Measurements from ENCODE around the gene PDC. TPM values are rescaled to one million over a fixed set of nuclear protein-coding genes. Genes with fewer than 3 reads are reported as not detected.

Gene PDC
- total RNA-seq, 1 experiment from 2014 or later: not detected

DNA sequence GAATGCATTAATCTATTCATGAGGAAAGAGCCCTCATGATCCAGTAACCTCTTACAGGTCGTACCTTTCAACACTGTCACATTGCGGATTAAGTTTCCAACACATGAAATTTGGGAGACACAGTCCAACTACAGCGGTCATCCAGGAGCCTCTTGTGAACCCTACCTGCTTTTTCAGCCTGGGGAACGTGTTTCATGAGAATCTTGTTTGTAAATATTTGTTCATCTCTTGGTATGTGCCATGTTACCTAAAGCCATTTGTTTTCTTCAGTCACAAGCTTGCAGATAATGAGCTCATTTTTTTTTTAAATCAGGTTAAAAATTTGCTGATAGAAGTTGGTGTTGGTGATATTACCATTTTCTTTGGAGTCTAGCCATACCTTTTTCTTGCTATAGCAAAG is 37.2 kb upstream of the PDC start:
- no peaks in the 10 kb centered on the region for H3K9me3 ChIP-seq (ENCODE audit: insufficient read depth, low read depth)
- H3K4me2 ChIP-seq: no peak overlapping the region
- no peaks in the 10 kb centered on the region for H3K27me3 ChIP-seq (ENCODE audit: insufficient read depth, low read depth)
- H3K79me2 ChIP-seq (ENCODE audit: low read depth): no peaks in the 10 kb centered on the region
- no peaks in the 10 kb centered on the region for H3K9me2 ChIP-seq (ENCODE audit: insufficient read depth)
- H3K4me1 ChIP-seq (replicated peaks; ENCODE audit: insufficient read depth): peaks cover 12% of the 10 kb centered on the region
- no peaks in the 10 kb centered on the region for H3K36me3 ChIP-seq (ENCODE audit: low read depth)
- ChIA-PET CTCF (interaction anchor here (0.6 kb wide), 1 partner anchor 382 kb away, joined by 9 read pairs; no protein-coding TSS in a partner anchor), POLR2A (ENCODE audit: unreplicated experiment) (interaction anchor here (0.6 kb wide), 1 partner anchor 15 kb away, joined by 4 read pairs; no protein-coding TSS in a partner anchor)
- BruUV-seq (replicated peaks): no TSS peak
- no peaks in the 10 kb centered on the region for H4K20me1 ChIP-seq (ENCODE audit: insufficient read depth)
- H2AFZ ChIP-seq: no peak overlapping the region
- no peaks in the 10 kb centered on the region; the same call in 1 of the 2 replicates for H3F3A ChIP-seq (ENCODE audit: insufficient read depth, low read depth)
- H3K4me3 ChIP-seq: no peak overlapping the region
- TF ChIP-seq EZH2 (IDR thresholded peaks at IDR 0.05; ENCODE audit: low read depth): no peak
- TF ChIP-seq CTCF (conservative IDR thresholded peaks at IDR 0.05): no peak
- intact Hi-C loops (cut with micrococcal nuclease; ENCODE audit: unreplicated experiment): no loop called here
- no peak overlapping the region for H3K27ac ChIP-seq
- no peak for DNase-seq

DNA sequence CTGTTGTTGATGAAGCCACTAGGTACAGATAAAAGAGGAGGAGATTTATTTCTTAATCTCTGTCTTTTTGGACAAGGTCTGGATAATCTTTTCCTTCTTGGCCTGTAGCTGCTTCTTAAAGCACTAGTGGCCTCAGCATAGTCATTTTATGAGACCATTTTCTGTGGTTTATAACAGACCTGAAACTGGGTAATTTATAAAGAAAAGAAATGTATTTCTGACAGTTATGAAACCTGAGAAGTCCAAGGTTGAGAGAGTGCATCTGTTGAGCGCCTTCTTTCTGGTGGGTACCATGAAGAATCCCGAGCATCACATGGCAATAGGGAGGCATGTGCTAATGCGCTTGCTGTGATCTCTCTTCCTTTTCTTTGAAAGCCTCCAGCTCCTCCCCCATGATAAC is 36.7 kb upstream of the PDC start:
- H3K4me1 ChIP-seq (replicated peaks; ENCODE audit: insufficient read depth): peaks cover 15% of the 10 kb centered on the region

GRCh38 chr1:186496171-186496851 is 35.4 kb upstream of the PDC start:
- no peak overlapping the region for H3K27ac ChIP-seq

More for the DNA sequence above, 36.7 kb upstream of the PDC start:
- H3F3A ChIP-seq (ENCODE audit: insufficient read depth, low read depth): no peaks in the 10 kb centered on the region; the same call in 1 of the 2 replicates
- POLR2A ChIA-PET (ENCODE audit: unreplicated experiment): interaction anchor here (0.6 kb wide), 1 partner anchor 16 kb away, joined by 4 read pairs; no protein-coding TSS in a partner anchor
- no peaks in the 10 kb centered on the region for H3K9me2 ChIP-seq (ENCODE audit: insufficient read depth)
- H3K27ac ChIP-seq: no peak overlapping the region
- no peak overlapping the region for H3K4me2 ChIP-seq
- no peak for TF ChIP-seq CTCF (conservative IDR thresholded peaks at IDR 0.05)
- no peak for TF ChIP-seq EZH2 (IDR thresholded peaks at IDR 0.05; ENCODE audit: low read depth)
- BruUV-seq (replicated peaks): no TSS peak
- no peaks in the 10 kb centered on the region for H4K20me1 ChIP-seq (ENCODE audit: insufficient read depth)
- H2AFZ ChIP-seq: no peak overlapping the region
- no peak overlapping the region for H3K4me3 ChIP-seq
- DNase-seq: no peak
- no peaks in the 10 kb centered on the region for H3K36me3 ChIP-seq (ENCODE audit: low read depth)
- no peaks in the 10 kb centered on the region for H3K79me2 ChIP-seq (ENCODE audit: low read depth)
- CTCF ChIA-PET: interaction anchor here (0.6 kb wide), 1 partner anchor 382 kb away, joined by 9 read pairs; no protein-coding TSS in a partner anchor
- intact Hi-C loops (cut with micrococcal nuclease; ENCODE audit: unreplicated experiment): no loop called here
- H3K9me3 ChIP-seq (ENCODE audit: insufficient read depth, low read depth): no peaks in the 10 kb centered on the region
- H3K27me3 ChIP-seq (ENCODE audit: insufficient read depth, low read depth): no peaks in the 10 kb centered on the region

More at GRCh38 chr1:186496171-186496851, 35.4 kb upstream of the PDC start:
- BruUV-seq (replicated peaks): no TSS peak
- Histone ChIP-seq H3K9me2 (ENCODE audit: insufficient read depth) (no peaks in the 10 kb centered on the region), H3F3A (ENCODE audit: insufficient read depth, low read depth) (no peaks in the 10 kb centered on the region; the same call in 1 of the 2 replicates), H2AFZ (no peak overlapping the region), H3K36me3 (ENCODE audit: low read depth) (no peaks in the 10 kb centered on the region), H3K9me3 (ENCODE audit: insufficient read depth, low read depth) (no peaks in the 10 kb centered on the region), H3K27me3 (ENCODE audit: insufficient read depth, low read depth) (no peaks in the 10 kb centered on the region), H3K4me2 (no peak overlapping the region), H3K79me2 (ENCODE audit: low read depth) (no peaks in the 10 kb centered on the region), H3K4me1 (replicated peaks; ENCODE audit: insufficient read depth) (peaks cover 21% of the 10 kb centered on the region), H4K20me1 (ENCODE audit: insufficient read depth) (no peaks in the 10 kb centered on the region), H3K4me3 (no peak overlapping the region)
- intact Hi-C loops (cut with micrococcal nuclease; ENCODE audit: unreplicated experiment): no loop called here
- ChIA-PET CTCF (interaction anchor here (0.6 kb wide), 1 partner anchor 139 kb away, joined by 9 read pairs; no protein-coding TSS in a partner anchor), POLR2A (ENCODE audit: unreplicated experiment) (no interaction called here)
- no peak for TF ChIP-seq CTCF (conservative IDR thresholded peaks at IDR 0.05)
- TF ChIP-seq EZH2 (IDR thresholded peaks at IDR 0.05; ENCODE audit: low read depth): no peak
- DNase-seq: no peak
